ENCODE measurements around the gene C10orf71.

DNA sequence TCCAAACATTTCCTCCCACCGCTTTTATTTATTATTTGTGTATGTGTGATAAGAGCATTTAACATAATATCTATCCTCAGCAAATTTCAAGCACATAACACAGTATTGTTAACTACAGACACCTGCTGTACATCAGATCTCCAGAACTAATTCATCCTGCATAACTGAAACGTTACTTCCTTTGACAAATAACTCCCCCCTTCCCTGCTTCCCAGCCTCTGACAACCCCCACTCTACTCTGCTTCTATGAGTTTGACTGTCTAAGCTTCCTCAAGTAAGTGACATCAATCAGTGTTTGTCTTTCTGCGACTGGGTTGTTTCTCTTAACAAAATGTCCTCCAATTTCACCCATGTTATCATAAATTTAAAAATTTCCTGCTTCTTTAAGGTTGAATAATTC lies 22.1 kb downstream of the C10orf71 start:
- TF ChIP-seq, protein P1, sequence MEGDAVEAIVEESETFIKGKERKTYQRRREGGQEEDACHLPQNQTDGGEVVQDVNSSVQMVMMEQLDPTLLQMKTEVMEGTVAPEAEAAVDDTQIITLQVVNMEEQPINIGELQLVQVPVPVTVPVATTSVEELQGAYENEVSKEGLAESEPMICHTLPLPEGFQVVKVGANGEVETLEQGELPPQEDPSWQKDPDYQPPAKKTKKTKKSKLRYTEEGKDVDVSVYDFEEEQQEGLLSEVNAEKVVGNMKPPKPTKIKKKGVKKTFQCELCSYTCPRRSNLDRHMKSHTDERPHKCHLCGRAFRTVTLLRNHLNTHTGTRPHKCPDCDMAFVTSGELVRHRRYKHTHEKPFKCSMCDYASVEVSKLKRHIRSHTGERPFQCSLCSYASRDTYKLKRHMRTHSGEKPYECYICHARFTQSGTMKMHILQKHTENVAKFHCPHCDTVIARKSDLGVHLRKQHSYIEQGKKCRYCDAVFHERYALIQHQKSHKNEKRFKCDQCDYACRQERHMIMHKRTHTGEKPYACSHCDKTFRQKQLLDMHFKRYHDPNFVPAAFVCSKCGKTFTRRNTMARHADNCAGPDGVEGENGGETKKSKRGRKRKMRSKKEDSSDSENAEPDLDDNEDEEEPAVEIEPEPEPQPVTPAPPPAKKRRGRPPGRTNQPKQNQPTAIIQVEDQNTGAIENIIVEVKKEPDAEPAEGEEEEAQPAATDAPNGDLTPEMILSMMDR (IDR thresholded peaks at IDR 0.05; ENCODE audit: insufficient read depth, low read depth, low read length) = no peak
- TF ChIP-seq EZH2 (IDR thresholded peaks at IDR 0.05; ENCODE audit: insufficient read depth, low read length) = no peak

Measured in astrocyte (in vitro differentiated cells and primary cell).